Activated CD8-positive, alpha-beta memory T cell treated with anti-CD3 and anti-CD28 coated beads for 4 hours (primary cell): ENCODE results near the gene TMPRSS6.

Experiments
- DNase-seq, 2 donors: peaks; one replicate each; pipeline ENCODE4 v3.0.0-alpha.2; 2020; ENCODE audit warnings: low read depth in 2 of 2

Gene TMPRSS6

DNA sequence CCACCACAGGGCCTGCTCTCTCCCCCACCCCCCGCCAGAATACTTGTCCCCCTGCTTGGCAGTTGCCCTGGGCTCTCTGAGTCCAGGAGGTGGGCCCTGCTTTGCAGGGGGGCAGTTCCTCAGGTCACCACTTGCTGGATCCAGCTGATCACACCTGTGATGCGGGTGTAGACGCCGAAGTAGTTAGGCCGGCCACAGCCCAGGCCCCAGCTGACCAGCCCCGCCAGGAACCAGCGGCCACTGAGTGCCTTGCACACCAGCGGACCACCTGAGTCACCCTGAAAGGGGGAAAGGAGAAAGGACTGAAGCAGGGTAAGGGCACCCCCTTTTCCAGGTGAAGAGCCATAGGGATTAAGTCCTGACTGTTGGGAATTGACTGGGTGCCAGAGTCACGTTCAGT is 43.6 kb downstream of the TMPRSS6 start:
- no peak for DNase-seq

GRCh38 chr22:37065180-37065579 is 44.3 kb downstream of the TMPRSS6 start:
- DNase-seq, result no peak

- DNase-seq, result no peak
Observed at GRCh38 chr22:37064553-37064952, 45.0 kb downstream of the TMPRSS6 start.

GRCh38 chr22:37063431-37064420 is 45.8 kb downstream of the TMPRSS6 start:
- DNase-seq, result no peak

DNA sequence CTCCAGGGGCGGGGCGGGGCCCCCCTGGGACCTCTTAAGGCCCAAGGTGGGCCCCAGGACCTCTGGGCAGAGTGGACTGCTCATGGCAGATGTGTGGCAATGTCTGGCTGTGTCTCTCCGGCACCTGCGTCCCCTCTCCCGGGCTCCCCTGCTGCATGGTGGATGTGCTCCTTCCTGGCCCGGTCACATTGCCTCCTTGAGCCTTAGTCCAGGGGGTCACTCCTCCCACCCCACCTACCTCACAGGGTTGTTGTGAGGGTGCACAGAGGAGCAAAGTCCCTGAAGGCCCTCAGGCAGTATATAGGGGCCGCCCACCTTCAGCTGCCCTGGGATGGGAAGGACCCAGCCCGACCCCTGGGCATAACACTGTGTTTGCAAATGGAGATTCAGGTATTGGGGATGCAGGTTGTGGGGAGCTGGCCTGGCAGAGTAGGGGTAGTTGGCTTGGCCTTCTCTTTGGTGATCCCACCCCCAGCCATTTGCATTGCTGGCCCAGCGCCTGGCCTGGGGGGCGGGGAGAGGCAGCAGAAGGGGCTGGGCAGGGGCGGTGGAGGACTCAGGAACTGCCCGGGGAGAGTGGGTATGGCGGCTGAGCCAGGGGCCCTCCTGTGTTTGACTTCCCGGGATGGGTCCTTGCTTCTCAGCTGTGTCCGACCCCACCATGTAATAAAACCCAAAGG is 46.7 kb downstream of the TMPRSS6 start:
- no peak for DNase-seq

GRCh38 chr22:37062376-37062675 is 47.2 kb downstream of the TMPRSS6 start:
- no peak for DNase-seq

- no peak for DNase-seq
Observed at GRCh38 chr22:37061611-37062375, 47.7 kb downstream of the TMPRSS6 start.

GRCh38 chr22:37060801-37061610 is 48.5 kb downstream of the TMPRSS6 start:
- no peak for DNase-seq

DNA sequence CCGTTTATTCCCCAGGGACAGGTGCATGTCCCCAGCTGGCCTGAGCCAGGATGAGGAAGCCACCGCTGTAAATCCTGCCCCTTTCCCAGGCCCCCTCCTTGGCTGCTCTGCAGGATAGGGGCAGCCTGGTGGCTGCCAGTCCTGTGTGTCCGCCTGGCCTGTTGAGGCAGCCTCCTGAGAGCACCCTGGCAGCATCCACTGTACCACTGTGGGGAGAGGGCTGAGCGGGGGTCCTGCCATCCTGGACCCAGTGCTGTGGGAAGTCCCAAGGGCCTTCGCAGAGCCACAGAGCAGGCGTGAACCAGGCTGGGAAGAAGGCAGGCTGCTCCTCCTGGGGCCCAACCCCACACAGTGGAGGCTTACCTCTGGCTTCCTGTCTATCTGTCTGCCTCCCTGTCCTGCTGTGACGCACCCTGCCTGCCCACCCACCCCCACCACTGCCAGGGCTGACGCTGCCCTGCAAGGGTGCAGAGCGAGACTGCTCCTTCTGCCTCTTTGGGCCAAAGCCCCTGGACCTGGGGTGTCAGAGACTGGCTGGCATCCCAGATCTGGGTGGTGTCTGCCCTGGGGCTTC is 49.5 kb downstream of the TMPRSS6 start:
- DNase-seq, result no peak

- DNase-seq, result no peak
Observed at GRCh38 chr22:37058917-37059701, 50.4 kb downstream of the TMPRSS6 start.

- no peak for DNase-seq
Observed at GRCh38 chr22:37057796-37058510, 51.6 kb downstream of the TMPRSS6 start.

- no peak for DNase-seq
Observed at GRCh38 chr22:37057226-37057625, 52.3 kb downstream of the TMPRSS6 start.

DNA sequence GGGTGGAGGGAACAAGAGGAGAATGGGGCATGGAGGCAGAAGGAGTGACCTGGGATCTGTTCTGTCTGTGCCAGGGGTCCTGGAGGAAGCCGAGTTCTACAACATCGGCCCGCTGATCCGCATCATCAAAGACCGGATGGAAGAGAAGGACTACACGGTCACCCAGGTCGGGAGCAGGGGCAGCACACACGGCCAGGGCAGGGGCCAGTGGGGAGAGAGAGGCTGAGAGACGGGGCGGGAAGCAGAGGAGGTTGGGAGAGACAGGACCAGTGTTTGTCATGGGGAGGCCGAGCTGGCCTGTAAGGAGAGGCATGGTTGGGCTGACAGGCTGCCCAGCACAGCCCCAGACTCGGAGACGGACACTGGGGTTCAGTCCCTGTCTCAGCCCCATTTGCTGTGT is 53.3 kb downstream of the TMPRSS6 start:
- DNase-seq, result no peak

DNA sequence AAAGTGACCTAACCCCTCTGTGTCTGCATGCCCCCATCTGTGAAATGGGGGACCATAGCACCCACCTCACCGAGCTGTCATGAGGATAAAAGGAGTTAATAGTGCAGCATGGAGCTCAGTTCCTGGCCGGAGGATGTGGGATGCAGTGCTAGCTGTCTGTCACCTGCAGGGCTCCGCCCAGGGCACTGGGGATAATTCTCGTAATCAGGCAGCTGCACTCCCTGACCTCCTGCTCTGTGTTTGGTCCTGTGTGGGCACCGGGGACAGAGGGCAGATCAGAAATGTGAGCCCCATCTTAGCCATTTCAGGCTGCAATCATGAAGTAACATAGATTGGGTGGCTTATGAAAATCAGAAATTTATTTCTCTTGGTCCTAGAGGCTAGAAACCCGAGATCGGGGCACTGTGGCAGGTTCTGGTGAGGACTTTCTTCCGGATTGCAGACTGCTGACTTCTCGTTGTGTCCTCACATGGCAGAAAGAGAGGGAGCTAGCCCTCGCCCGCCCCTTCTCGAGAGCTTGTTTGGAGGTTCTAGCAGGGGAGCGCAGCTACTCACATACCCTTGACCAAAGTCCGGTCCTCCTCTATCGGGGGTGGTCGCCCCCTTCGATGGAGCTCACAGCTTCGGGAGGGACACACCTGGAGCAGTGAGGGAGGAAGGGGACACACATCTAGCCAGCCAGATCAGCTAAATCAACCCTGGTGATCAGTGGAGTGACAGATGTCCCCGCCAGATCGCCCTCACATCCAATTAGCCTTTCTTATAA is 54.7 kb downstream of the TMPRSS6 start:
- DNase-seq, result no peak

DNA sequence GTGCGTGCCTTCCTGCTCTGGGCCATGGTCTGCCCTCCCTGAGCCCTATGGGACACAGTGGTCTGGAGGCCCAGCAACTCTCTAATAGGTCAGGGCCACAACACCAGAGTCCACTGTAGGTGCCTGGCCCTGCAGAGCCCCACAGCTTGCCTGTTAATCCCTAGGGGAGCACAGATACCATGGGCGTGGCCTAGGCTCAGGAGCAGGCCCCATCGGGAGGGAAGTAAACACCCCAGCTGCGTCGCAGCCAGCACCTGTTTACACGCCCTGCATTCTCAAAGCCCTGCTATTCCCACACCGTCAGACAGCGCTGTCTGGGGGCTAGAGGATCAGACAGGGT is 55.5 kb downstream of the TMPRSS6 start:
- DNase-seq, result no peak

DNA sequence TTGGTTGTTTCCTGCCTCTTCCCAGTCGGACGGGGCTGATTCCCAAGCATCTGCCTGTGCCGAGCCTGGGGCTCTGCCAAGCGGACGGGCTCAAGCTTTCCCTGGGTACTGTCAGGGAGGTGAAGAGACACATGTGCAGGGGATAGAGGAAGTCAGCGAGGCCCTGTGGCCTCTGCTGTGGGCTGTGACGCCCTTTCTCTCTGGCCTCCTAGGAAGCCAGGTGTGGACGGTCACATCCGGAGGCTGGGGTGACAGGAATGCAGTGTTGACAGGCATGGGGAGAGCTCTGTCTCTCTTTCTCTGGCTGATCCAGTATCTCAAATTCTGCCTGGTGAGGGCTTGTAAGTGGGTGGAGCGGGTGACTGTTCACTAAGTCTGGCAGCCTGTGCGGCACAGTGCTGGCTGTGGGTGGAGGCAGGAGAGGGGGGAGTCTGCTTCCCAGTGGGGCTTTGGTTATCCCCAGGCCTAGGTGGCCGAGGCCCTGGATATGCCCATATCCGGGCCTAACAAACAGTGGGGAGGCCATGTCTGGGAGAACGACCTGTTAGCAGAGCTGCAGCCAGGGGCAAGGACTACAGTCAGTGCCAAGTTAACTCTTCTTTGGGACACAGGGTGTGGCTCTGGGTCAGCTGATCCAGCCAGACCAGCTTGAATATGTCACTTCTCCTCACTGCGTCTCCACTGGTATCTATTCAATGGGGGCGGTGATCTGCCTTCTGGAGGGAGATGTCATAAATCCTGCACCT is 56.0 kb downstream of the TMPRSS6 start:
- no peak for DNase-seq

GRCh38 chr22:37052386-37053309 is 56.9 kb downstream of the TMPRSS6 start:
- no peak for DNase-seq
